Esophagus muscularis mucosa (tissue), 4 donors: ENCODE results near the gene MGAT1.

Experiments
- EP300 ChIP-seq: sonication (generic); formaldehyde crosslinking; IDR thresholded peaks from one replicate; pipeline ENCODE4 v1.6.1; 2017; ENCODE audit warnings: antibody characterized with exemption
- POLR2A ChIP-seq: fragments of 450-650 bp; IDR thresholded peaks from one replicate; pipeline ENCODE4 v1.6.1; 2017; ENCODE audit warnings: antibody characterized with exemption, moderate library complexity, mild to moderate bottlenecking, low read depth
- TF ChIP-seq, protein P1 (sequence below), 3 experiments: fragments of 200-600 bp in 2 of 3; fragments of 450-650 bp in 1 of 3; sonication (generic) in 2 of 3; IDR thresholded peaks; one replicate each; pipeline ENCODE4 v1.5.1; 2017 to 2019; ENCODE audit warnings: antibody characterized with exemption in 3 of 3, mild to moderate bottlenecking in 2 of 3, moderate library complexity in 1 of 3

- TF ChIP-seq, protein P1, sequence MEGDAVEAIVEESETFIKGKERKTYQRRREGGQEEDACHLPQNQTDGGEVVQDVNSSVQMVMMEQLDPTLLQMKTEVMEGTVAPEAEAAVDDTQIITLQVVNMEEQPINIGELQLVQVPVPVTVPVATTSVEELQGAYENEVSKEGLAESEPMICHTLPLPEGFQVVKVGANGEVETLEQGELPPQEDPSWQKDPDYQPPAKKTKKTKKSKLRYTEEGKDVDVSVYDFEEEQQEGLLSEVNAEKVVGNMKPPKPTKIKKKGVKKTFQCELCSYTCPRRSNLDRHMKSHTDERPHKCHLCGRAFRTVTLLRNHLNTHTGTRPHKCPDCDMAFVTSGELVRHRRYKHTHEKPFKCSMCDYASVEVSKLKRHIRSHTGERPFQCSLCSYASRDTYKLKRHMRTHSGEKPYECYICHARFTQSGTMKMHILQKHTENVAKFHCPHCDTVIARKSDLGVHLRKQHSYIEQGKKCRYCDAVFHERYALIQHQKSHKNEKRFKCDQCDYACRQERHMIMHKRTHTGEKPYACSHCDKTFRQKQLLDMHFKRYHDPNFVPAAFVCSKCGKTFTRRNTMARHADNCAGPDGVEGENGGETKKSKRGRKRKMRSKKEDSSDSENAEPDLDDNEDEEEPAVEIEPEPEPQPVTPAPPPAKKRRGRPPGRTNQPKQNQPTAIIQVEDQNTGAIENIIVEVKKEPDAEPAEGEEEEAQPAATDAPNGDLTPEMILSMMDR (IDR thresholded peaks at IDR 0.05), result no peak
- no peak for TF ChIP-seq POLR2A
- no peak for TF ChIP-seq EP300
These were observed 34.9 kb upstream of the MGAT1 start for GRCh38 chr5:180837478-180837877.
